DMS 273 (cell line): Measurements from ENCODE around the gene CDC7.
A peak's percentile ranks its signal among the peaks of the same experiment; 100 is the strongest.

Experiments
- DNase-seq: peaks from one replicate; lab custom pipeline; 2025; ENCODE audit not compliant: unreplicated experiment; lab: John Stamatoyannopoulos, UW

Gene CDC7

DNA sequence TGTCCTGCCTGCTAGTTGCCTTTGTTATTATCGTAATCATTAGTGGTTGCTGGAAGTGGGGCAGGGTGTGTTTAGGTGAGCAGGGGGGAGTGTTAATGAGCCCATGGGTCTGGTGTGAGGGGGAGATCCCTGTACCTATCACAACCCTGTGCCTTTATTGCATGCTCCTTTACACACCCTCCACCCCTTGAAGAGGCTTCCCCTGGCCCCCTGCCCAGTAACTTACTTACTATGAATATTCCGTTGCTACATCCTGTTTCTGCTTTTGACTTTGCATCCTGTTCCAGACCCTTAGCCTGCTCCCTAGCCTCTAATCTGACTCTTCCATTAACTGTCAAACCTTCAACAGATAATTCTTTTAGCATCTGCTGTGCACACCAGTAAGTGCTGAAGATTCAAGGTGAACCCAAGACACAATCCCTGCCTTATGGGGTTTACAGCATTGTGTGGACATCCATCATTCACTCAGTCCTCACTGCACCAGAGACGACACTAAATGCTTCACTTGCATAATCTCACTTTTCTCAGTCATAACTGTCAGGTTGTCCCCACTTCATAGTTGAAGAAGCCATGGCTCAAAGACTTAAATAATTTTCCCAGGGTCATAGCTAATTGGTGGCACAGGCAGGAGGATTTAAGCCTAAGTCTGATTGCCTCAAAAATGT lies 47.9 kb downstream of the CDC7 start:
- no peak for DNase-seq

DNA sequence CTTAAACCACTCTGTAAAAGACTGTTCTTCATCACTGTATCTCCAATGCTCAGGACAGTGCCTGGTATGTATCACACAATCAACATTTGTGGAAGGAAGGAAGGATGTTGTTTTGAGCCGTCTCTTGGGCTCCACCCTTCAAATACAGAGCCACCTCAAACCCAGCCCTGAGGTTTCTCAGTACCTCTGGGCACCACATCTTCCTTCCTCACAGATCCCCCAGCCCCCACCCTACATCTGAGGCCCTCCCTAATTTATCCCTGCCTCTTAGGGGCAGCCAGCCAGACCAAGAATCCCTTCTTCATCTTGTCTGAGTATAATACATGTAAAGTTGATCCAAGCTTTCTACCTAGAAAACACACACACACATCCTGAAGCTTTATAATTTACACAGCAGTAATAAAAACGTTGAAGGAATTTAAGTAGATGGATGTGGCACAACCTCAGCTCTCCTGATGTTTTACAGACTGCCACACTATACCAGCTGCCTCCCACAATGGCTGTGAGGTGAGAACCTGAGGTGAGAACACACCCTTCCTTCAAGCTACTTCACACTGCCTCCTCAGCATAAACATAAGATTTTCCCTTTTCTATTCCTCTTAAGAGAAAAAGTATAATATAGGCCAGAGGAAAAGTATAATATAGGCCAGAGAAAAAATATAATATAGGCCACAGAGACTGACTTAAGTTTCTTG lies 48.5 kb downstream of the CDC7 start:
- DNase-seq, result no peak

DNA sequence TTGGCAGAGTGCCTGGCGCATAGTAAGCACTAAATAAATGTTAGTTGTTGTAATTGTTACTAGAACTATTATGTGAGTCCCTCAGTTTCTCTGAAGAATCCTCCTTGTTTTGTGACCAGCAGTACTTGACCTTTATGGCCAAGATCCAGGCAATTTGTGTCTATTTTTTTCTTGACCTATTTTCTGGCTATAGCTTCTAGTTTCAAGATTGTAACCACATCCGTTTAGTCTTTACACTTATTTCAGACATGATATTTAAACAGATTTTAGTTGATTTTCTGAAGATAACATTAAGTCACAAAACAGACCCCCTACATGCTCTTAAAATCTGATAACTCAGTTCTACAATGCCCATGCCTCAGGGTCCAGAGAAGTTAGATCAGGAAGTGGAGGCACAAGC lies 50.3 kb downstream of the CDC7 start:
- no peak for DNase-seq

DNA sequence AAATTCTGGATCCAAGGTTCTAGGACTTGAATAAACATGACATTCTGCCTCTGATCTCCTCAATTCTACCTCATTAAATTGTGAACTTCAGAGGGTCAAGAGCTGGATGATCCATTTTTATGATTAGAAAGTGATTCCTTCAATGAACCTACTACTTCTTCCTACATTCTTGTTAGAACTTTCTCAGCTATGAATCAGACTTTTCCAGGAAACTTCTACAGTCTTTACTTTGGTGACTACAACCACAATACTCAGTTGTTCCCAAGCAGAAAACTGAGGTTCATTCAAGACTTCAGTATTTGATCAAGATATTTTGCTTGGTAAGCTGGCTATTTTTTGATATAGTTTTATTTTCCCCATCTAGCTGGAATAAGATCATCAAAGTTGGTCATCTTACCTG lies 51.4 kb downstream of the CDC7 start:
- DNase-seq, result no peak

- DNase-seq, result no peak
Measured at GRCh38 chr1:91552596-91552995, 51.9 kb downstream of the CDC7 start.

- DNase-seq, result no peak
Measured at GRCh38 chr1:91553177-91553591, 52.5 kb downstream of the CDC7 start.

GRCh38 chr1:91555074-91555730 lies 54.6 kb downstream of the CDC7 start:
- DNase-seq, result peak; percentile 39

DNA sequence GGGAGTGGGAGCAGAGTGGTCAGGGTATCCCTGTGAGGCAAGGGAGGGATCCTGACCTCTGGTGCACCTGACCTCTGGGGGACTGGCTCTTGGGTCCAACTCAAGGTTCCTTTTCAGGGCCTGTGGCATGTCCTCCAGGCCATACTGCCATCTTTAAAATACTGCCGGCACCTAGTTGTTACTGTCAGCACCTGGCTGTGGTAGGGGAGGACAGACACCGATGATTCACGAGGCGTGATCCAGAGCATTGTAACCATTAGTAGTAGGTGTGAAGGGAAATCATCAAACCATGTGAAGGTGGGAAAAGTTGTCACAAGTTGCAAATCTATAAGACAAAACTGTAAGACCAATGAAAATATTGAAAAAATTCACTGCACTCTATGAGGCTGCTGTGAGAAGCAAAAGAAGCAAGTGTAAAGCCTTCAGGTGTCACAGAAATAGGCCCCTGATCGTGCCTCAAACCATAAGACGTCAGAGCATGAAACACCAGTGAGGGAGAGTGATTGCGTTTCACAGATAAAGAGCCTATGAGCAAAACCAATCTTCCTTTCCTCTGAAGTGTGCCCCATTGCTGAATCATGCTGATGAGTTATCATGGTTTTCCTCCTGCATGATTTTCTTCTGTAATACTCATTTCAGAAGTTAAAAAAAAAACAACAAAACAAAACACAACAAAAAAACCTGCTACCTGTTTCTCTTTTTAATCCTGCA lies 55.3 kb downstream of the CDC7 start:
- DNase-seq, result no peak

DNA sequence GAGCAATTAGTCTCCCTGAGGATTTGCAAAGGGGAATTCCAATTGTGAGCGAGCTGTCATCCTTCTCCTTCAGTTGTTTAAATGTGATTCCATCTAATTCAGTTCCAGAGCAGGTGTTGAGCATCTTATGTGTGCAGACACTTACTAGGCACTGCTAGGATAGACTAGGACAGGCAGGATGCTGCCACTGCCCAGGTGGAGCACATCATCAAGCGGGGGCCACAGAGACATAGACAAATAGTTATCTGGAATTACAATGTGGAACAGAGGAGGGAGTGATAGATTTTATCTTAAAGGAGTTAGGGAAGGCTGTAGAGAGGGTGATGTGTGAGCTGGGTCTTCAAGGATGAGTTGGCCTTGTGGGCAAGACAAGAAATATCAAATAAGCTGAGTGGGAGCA lies 55.9 kb downstream of the CDC7 start:
- DNase-seq, result no peak

DNA sequence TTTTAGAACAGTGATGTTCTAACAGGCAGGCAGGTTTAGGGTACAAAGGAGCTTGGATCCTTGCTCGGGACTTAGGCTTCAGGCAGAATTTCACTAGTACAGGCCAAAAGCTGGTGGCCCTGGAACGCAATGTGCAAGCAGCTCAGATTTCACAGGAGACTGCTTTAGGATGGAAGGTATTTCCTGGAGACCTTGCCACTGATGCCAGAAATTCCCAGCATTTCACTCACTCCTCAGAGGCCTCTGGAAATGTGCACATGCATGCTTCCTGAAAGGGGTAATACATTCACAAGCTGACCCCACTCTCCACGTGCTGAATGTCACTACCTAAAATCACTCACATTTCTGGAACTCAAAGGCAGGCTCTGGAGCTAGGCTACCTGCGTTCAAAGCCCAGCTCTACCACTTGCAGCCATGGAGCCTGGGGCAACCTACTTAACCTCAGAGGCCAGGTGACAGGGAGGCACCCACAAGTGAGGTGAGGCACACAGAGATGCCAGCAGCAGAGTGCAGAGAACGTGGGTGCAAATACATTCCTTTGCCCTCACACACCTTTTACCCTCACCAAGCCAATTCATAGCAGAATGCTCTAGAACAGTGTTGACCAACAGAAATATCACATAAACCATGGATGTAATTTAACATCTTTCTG lies 56.5 kb downstream of the CDC7 start:
- DNase-seq, result no peak

DNA sequence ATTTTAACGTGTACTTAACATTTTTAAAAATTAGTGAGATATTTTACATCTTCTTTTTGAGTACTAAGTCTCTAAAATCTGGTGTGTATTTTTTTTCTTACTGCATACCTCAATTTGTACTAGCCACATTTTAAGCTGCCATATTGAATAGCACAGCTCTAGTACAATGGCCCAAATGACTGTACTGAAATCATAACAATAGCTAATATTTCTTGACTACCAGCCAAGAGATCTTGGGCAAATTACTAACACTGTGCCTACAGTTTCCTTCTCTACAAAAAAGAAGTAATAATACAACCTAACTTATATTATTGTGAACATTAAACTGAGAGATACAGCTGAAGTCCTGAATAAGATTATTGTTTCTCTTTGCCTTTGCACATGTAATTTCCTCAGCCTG lies 57.2 kb downstream of the CDC7 start:
- no peak for DNase-seq

DNA sequence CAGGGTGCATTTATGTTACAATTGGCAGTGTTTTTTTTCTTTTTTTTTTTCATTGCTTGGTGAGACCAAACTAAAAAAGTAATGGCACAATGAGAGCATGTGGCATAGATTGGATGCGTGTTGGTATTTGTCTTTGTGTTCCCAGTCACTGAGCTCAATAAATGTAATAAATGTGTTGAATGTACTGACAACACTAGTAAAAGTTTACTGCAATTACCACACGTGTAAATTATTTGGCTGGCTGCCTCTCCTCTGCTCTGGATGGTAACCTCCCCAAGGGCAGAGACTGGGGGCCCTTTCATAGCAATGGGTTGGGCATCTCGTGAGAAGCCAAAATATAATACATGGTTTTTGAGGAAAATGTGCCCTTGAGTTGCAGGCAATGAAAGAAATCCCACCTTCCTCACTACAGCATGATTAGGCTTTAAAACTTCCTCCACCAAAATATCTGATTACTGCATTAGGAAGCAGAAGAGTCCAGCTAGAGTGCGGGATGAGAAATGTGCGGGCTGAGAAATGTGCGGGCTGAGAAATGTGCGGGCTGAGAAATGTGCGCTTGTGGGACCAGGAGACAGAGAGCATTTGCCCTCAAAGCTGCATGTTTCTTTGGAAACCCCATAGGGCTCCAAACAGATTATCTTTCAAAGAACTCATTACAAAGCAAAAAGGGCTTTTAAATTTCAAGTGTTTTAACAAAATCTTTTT lies 58.5 kb downstream of the CDC7 start:
- DNase-seq, result no peak

GRCh38 chr1:91559838-91560565 lies 59.4 kb downstream of the CDC7 start:
- DNase-seq, result no peak

DNA sequence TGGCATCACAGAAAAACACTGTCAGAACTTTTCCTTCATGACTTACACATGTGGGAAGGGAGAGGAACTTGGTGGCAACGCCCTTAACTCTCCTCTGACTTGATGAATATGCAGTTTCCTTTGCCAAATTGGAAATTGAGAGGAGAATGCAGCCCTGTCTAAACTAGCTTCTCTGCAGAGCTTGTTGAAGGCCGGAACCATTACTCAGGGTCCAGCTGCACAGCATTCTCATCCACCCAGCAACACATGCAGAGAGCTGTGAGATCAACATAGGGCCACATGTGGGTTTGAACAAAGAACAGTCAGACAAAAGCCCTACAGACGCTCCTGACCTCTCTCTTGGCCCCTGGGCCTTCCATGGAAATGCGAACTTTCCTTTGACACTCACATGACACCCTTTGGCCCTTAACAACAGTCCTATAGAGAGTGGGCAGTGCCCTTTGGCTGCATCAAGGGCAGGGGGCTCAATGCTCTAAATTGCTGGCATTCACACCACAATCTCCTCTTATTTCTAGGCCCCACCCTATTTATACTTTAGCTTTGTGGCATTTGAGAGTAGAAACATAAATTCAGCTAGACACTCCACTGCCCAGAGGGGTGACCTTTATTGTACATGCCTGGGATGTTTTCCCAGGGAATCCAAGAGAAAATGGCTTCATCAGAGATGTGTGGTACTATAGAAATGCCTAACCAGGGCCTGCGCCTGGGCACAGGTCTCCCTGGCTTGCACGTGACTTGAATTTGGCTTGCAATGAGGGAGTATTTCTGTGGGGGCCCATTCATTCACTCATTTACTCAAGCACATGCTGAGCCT lies 64.4 kb downstream of the CDC7 start:
- no peak for DNase-seq

DNA sequence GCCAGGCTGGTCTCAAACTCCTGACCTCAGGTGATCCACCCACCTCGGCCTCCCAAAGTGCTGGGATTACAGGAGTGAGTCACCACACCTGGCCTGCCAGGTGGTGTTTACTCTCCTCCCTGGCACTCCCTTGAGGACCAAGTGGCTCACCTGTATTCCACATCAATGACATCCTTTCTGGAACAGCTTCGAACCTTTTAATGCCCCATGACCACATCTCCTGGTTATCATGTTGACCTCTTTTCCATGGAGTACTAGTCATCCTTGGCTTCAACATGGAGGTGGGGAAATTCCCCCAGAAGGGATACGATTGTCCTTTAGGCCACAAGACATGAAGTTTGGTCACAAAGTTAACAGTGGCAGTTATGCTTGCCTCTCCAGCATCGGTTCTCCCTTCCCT lies 66.9 kb downstream of the CDC7 start:
- no peak for DNase-seq

DNA sequence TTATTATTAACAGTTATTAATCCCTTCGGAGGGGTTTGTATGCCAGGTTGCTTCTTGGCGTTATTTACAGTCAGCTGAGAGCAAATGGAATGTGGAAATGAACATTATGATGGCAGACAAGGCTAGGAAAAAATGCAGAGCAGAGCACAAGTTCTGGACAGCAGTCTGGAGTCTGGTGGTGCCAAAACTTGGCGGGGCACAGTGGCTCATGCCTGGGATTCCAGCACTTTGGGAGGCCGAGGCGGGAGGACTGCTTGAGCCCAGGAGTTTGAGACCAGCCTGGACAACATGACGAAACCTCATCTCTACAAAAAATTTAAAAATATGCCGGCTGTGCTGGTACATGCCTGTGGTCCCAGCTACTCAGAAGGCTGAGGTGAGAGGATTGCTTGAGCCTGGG lies 67.6 kb downstream of the CDC7 start:
- DNase-seq, result no peak

DNA sequence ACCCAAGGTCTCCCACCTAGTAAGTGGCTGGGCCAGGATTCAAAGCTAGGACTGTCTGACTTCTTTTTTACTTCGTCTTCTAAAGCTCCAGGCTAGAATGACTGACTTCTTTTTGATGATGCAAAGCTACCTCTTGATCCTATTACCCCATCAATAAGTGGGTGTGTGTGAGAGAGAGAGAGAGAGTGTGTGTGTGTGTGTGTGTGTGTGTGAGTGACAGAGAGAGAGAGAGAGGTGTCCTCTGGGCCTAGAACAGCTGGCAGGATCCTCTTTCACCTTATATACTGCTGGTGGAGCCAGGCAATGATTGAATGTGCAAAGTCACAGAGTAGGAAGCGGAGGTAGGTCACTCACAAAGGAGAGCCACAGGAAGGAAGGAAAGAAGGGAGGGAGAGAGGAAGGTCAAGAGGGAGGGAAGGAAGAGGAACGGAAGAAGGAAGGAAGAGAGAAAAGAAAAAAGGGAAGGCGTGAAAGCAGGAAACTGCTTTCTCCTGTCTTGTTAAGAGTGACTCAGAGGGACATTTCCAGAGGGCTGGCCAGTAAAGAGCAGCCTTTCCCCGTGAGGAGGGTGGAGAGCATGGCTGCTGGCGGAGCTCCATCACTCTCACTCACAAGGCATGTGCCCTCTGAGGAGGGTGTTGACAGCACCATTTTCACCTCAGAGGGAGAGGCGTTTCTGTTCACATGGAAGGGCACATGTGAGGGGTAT lies 68.9 kb downstream of the CDC7 start:
- no peak for DNase-seq

- DNase-seq, result no peak
Measured at GRCh38 chr1:91570120-91570448, 69.4 kb downstream of the CDC7 start.

- DNase-seq, result no peak
Measured at GRCh38 chr1:91572044-91572443, 71.4 kb downstream of the CDC7 start.
